ENCODE results near the gene SERPINB3. TPM values are rescaled to one million over a fixed set of nuclear protein-coding genes. Genes with fewer than 3 reads are reported as not detected.

SERPINB3 gene
- total and polyA plus RNA-seq, 4 experiments from 2014 or later, result not detected

DNA sequence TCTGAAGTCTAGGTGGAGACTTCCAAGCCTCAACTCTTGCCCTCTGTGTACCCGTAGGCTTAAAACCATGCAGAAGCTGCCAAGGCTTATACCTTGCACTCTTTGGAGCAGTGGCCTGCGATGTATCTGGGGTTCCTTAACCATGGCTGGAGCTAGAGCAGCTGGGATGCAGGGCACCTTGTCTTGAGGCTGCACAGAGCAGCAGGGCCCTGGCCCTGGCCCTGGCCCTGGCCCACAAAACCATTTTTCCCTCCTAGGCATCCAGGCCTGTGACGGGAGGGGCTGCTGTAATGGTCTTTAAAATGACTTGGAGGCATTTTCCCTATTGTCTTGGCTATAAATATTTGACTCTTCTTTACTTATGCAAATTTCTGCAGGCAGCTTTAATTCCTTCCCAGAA, 36.8 kb downstream of the SERPINB3 start:
- H3K27me3 ChIP-seq (ENCODE audit: insufficient read depth, low read length), result no peaks in the 10 kb centered on the region
- Mint-ChIP-seq H3K27ac (no peak overlapping the region), H3K4me3 (no peak overlapping the region), H3K9me3 (peaks cover 5 to 57% (median 38%) of the 10 kb centered on the region in 8 donors), H3K4me1 (no peaks in the 10 kb centered on the region), H3K36me3 (peaks cover 1 to 5% of the 10 kb centered on the region in 2 donors), H3K27me3 (peaks cover 1 to 2% of the 10 kb centered on the region in 2 donors)
- CTCF ChIA-PET (ENCODE audit: partially characterized antibody), result no interaction called here
- no peaks in the 10 kb centered on the region for H3K4me1 ChIP-seq (ENCODE audit: insufficient read depth, low read length)
- no peak overlapping the region for H3K4me3 ChIP-seq (ENCODE audit: low read length in 2 of 2)
- DNase-seq, result no peak
- POLR2A ChIA-PET (ENCODE audit: partially characterized antibody), result no interaction called here
- no peak overlapping the region for H3K27ac ChIP-seq (ENCODE audit: low read depth, low read length)
- H3K9me3 ChIP-seq (ENCODE audit: control insufficient read depth in 1 of 2, low read length in 2 of 2), result peaks cover 0 to 15% of the 10 kb centered on the region in 2 donors
- H3K36me3 ChIP-seq (ENCODE audit: insufficient read depth, low read length), result no peaks in the 10 kb centered on the region
- intact Hi-C loops (cut with micrococcal nuclease), result no loop called here

DNA sequence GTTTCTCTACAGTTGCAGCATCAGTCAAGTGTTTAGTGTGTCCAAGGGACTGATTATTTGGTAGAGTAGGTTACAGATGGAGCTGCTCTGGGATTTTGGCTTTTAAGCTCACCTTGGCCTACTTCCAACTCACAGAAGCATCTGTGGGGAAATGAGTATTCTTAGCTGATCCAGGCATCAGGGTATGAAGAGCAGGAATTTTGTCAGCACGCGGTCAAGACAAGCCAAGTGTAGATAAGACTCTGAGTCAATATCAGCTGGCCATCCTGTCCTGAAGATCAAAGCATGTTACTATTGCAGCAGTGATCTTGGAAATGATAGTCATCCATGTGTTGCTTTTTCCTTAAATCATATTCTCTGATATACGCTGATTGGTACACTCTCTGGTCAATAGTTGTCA, 42.0 kb downstream of the SERPINB3 start:
- Mint-ChIP-seq H3K36me3 (no peaks in the 10 kb centered on the region), H3K27me3 (peaks cover 0 to 2% of the 10 kb centered on the region in 2 donors), H3K27ac (no peak overlapping the region), H3K9me3 (peaks cover 5 to 29% (median 10%) of the 10 kb centered on the region in 8 donors), H3K4me3 (no peak overlapping the region), H3K4me1 (no peaks in the 10 kb centered on the region)
- no peaks in the 10 kb centered on the region for H3K4me1 ChIP-seq (ENCODE audit: insufficient read depth, low read length)
- H3K36me3 ChIP-seq (ENCODE audit: insufficient read depth, low read length), result no peaks in the 10 kb centered on the region
- H3K9me3 ChIP-seq (ENCODE audit: control insufficient read depth in 1 of 2, low read length in 2 of 2), result no peaks in the 10 kb centered on the region
- no peaks in the 10 kb centered on the region for H3K27me3 ChIP-seq (ENCODE audit: insufficient read depth, low read length)
- H3K27ac ChIP-seq (ENCODE audit: low read depth, low read length), result no peak overlapping the region
- ChIA-PET CTCF (ENCODE audit: partially characterized antibody) (no interaction called here), POLR2A (ENCODE audit: partially characterized antibody) (no interaction called here)
- no peak overlapping the region for H3K4me3 ChIP-seq (ENCODE audit: low read length in 2 of 2)
- DNase-seq, result no peak
- intact Hi-C loops (cut with micrococcal nuclease), result no loop called here

DNA sequence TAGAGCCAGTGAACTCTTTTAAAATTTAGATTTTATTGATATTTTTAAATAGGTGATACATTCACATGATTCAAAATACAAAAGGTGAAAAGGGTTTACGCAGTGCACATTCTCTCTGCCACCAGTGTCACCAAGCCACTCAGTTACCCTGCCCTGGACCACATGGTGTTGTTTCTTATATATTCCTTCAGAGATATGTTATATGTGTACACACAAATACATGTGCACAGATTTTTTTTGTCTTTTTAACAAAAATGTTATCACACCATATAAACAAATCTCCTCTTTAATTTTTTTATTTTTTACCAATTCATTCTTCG, 43.8 kb downstream of the SERPINB3 start:
- H3K36me3 Mint-ChIP-seq, result no peaks in the 10 kb centered on the region
- POLR2A ChIA-PET (ENCODE audit: partially characterized antibody), result no interaction called here

DNA sequence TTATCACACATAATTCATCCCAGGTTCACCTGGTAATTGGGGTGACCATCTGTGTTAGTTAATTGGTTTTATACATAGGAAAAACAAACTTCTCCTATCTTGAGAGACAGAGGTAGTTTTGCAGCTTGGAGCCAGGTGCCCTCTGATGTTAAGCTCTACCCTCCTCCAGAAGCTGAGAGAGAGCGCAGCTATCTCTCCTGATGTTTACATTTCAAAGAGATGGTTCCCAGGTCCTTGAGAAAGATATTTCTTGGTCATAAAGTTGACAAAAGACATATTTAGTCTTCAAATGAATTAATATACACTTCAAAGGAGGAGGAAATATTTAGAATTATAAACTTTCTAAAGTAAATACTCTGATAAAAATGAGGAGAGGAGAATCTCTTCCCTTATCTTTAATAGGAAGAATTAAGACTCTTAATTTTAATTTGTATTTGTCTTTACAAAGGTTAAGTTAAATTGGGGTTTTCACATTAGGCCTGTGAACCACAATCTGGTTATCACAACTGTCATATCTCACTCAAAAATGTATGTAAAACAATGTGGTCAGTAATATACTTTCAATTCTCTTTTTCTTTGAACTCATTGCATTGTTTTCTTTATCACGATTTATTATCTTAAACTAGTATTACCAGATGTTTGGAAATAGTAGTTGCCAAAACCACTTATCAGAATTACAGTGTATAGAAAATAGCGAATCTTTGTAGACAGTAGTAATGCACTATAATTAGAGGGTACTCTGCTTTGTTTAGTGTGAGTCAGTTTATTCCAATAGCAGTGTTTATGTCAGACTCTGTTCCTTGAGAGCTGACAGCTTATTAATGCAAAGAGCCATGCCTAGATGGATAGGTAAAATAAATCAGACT, 44.4 kb downstream of the SERPINB3 start:
- CTCF ChIA-PET (ENCODE audit: partially characterized antibody), result no interaction called here
- no peaks in the 10 kb centered on the region for H3K9me3 ChIP-seq (ENCODE audit: control insufficient read depth in 1 of 2, low read length in 2 of 2)
- DNase-seq, result no peak
- no peak overlapping the region for H3K27ac ChIP-seq (ENCODE audit: low read depth, low read length)
- peaks cover 1 to 5% of the 10 kb centered on the region in 2 donors for H3K27me3 Mint-ChIP-seq
- no peak overlapping the region for H3K4me3 ChIP-seq (ENCODE audit: low read length in 2 of 2)
- no peaks in the 10 kb centered on the region for H3K36me3 ChIP-seq (ENCODE audit: insufficient read depth, low read length)
- H3K4me1 ChIP-seq (ENCODE audit: insufficient read depth, low read length), result no peaks in the 10 kb centered on the region
- H3K4me1 Mint-ChIP-seq, result no peaks in the 10 kb centered on the region
- H3K27me3 ChIP-seq (ENCODE audit: insufficient read depth, low read length), result no peaks in the 10 kb centered on the region
- H3K9me3 Mint-ChIP-seq, result peaks cover 0 to 12% (median 4%) of the 10 kb centered on the region in 8 donors
- POLR2A ChIA-PET (ENCODE audit: partially characterized antibody), result no interaction called here
- intact Hi-C loops (cut with micrococcal nuclease), result no loop called here
- H3K36me3 Mint-ChIP-seq, result no peaks in the 10 kb centered on the region
- H3K27ac Mint-ChIP-seq, result no peak overlapping the region
- no peak overlapping the region for H3K4me3 Mint-ChIP-seq

More for the DNA sequence above, 43.8 kb downstream of the SERPINB3 start:
- no peak overlapping the region for H3K4me3 Mint-ChIP-seq
- Histone ChIP-seq H3K4me1 (ENCODE audit: insufficient read depth, low read length) (no peaks in the 10 kb centered on the region), H3K27ac (ENCODE audit: low read depth, low read length) (no peak overlapping the region), H3K27me3 (ENCODE audit: insufficient read depth, low read length) (no peaks in the 10 kb centered on the region), H3K9me3 (ENCODE audit: control insufficient read depth in 1 of 2, low read length in 2 of 2) (no peaks in the 10 kb centered on the region), H3K4me3 (ENCODE audit: low read length in 2 of 2) (no peak overlapping the region), H3K36me3 (ENCODE audit: insufficient read depth, low read length) (no peaks in the 10 kb centered on the region)
- no peaks in the 10 kb centered on the region for H3K4me1 Mint-ChIP-seq
- CTCF ChIA-PET (ENCODE audit: partially characterized antibody), result no interaction called here
- no peak overlapping the region for H3K27ac Mint-ChIP-seq
- H3K27me3 Mint-ChIP-seq, result peaks cover 1 to 3% of the 10 kb centered on the region in 2 donors
- DNase-seq, result no peak
- H3K9me3 Mint-ChIP-seq, result peaks cover 0 to 14% (median 5%) of the 10 kb centered on the region in 8 donors
- intact Hi-C loops (cut with micrococcal nuclease), result no loop called here

DNA sequence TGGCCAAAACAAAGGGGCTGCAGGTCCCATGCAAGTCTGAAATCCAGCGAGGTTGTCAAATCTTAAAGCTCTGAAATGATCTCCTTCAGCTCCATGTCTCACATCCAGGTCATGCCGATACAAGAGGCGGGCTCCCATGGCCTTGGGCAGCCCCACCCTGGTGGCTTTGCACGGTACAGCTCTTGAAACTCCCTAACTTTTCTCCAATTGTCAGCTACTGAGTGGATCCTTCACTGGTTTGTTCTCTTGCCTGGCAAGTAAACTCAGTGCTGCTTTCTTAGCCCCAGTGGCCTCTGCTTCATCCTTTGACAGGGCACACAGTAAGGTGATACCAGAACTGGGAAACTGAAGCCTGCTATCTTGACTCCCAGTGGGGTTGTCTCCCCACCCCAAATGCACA, 48.3 kb downstream of the SERPINB3 start:
- Mint-ChIP-seq H3K27me3 (peaks cover 4 to 8% of the 10 kb centered on the region in 2 donors), H3K9me3 (peaks cover 0 to 2% (median 0%) of the 10 kb centered on the region in 8 donors), H3K4me1 (no peaks in the 10 kb centered on the region), H3K4me3 (no peak overlapping the region), H3K27ac (no peak overlapping the region), H3K36me3 (no peaks in the 10 kb centered on the region)
- Histone ChIP-seq H3K27me3 (ENCODE audit: insufficient read depth, low read length) (no peaks in the 10 kb centered on the region), H3K4me1 (ENCODE audit: insufficient read depth, low read length) (no peaks in the 10 kb centered on the region), H3K27ac (ENCODE audit: low read depth, low read length) (no peak overlapping the region), H3K4me3 (ENCODE audit: low read length in 2 of 2) (no peak overlapping the region), H3K9me3 (ENCODE audit: control insufficient read depth in 1 of 2, low read length in 2 of 2) (no peaks in the 10 kb centered on the region), H3K36me3 (ENCODE audit: insufficient read depth, low read length) (no peaks in the 10 kb centered on the region)
- intact Hi-C loops (cut with micrococcal nuclease), result no loop called here
- POLR2A ChIA-PET (ENCODE audit: partially characterized antibody), result no interaction called here
- CTCF ChIA-PET (ENCODE audit: partially characterized antibody), result no interaction called here
- no peak for DNase-seq

DNA sequence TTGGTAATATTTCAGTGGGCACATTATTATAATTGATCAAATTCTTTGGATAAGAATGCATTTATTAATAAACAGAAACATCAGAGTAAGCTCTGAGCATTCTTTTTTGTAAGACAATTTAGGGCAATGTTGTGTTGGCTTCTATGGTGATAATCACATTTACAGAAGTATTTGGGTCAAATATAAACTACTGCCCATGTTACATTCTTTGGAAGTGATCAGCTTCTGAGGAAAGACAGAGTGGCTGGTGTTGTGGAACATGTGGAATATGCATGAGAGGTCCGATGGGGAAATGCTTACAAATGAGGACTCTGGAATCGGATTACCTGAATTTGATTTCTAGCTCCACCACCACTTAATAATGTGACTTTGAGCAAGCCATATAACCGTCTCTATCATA, 55.2 kb downstream of the SERPINB3 start:
- H3K27me3 ChIP-seq (ENCODE audit: insufficient read depth, low read length), result no peaks in the 10 kb centered on the region
- H3K9me3 ChIP-seq (ENCODE audit: control insufficient read depth in 1 of 2, low read length in 2 of 2), result no peaks in the 10 kb centered on the region
- H3K27ac ChIP-seq (ENCODE audit: low read depth, low read length), result no peak overlapping the region
- peaks cover 0 to 3% (median 0%) of the 10 kb centered on the region in 8 donors for H3K9me3 Mint-ChIP-seq
- DNase-seq, result no peak
- H3K4me3 ChIP-seq (ENCODE audit: low read length in 2 of 2), result no peak overlapping the region
- H3K36me3 ChIP-seq (ENCODE audit: insufficient read depth, low read length), result no peaks in the 10 kb centered on the region
- H3K27ac Mint-ChIP-seq, result no peak overlapping the region
- H3K4me1 ChIP-seq (ENCODE audit: insufficient read depth, low read length), result no peaks in the 10 kb centered on the region
- CTCF ChIA-PET (ENCODE audit: partially characterized antibody), result no interaction called here
- H3K27me3 Mint-ChIP-seq, result peaks cover 3 to 6% of the 10 kb centered on the region in 2 donors
- H3K4me1 Mint-ChIP-seq, result no peaks in the 10 kb centered on the region
- no peaks in the 10 kb centered on the region for H3K36me3 Mint-ChIP-seq
- no peak overlapping the region for H3K4me3 Mint-ChIP-seq
- POLR2A ChIA-PET (ENCODE audit: partially characterized antibody), result no interaction called here
- intact Hi-C loops (cut with micrococcal nuclease), result no loop called here
